DOHH2 (cell line): ENCODE data around the gene GABPB1.

Experiments used
- EZH2phosphoT487 ChIP-seq: fragments of 200-600 bp; sonication (generic); IDR thresholded peaks from 2 replicates; pipeline ENCODE4 v1.6.1; 2017; ENCODE audit warnings: borderline replicate concordance, mild to moderate bottlenecking, antibody characterized with exemption, low read length, moderate library complexity, mixed read lengths
- TF ChIP-seq, protein P1 (sequence below): fragments of 200-600 bp; sonication (generic); IDR thresholded peaks from one replicate; pipeline ENCODE4 v1.5.1; 2014; ENCODE audit warnings: antibody characterized with exemption, mild to moderate bottlenecking, low read depth, low read length; ENCODE audit not compliant: poor library complexity, severe bottlenecking

DNA sequence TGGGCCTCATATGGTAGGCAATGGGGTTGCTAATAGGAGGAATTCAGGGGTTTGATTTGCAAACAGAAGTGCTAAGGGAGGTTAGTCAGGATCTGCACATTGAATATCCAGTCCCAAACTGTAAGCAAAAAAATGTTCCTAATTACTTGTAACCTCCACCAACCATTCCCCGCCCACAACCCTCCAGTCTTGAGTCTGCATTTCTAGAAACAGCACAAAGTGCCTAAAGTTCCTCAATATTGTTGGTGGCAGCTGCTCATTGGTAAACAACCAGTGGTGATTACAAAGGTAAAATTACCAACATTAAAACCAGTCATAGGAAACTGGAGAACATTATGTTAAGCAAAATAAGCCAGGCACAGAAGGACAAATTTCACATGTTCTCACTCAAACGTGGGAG is 108.4 kb downstream of the GABPB1 start:
- TF ChIP-seq, protein P1, sequence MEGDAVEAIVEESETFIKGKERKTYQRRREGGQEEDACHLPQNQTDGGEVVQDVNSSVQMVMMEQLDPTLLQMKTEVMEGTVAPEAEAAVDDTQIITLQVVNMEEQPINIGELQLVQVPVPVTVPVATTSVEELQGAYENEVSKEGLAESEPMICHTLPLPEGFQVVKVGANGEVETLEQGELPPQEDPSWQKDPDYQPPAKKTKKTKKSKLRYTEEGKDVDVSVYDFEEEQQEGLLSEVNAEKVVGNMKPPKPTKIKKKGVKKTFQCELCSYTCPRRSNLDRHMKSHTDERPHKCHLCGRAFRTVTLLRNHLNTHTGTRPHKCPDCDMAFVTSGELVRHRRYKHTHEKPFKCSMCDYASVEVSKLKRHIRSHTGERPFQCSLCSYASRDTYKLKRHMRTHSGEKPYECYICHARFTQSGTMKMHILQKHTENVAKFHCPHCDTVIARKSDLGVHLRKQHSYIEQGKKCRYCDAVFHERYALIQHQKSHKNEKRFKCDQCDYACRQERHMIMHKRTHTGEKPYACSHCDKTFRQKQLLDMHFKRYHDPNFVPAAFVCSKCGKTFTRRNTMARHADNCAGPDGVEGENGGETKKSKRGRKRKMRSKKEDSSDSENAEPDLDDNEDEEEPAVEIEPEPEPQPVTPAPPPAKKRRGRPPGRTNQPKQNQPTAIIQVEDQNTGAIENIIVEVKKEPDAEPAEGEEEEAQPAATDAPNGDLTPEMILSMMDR = no peak
- TF ChIP-seq EZH2phosphoT487 = no peak
